Measurements from ENCODE around the gene SIL1. TPM values are rescaled to one million over a fixed set of nuclear protein-coding genes. Genes with fewer than 3 reads are reported as not detected.

SIL1 gene
- total RNA-seq, 1 donor from 2014 or later = 16.1 TPM

DNA sequence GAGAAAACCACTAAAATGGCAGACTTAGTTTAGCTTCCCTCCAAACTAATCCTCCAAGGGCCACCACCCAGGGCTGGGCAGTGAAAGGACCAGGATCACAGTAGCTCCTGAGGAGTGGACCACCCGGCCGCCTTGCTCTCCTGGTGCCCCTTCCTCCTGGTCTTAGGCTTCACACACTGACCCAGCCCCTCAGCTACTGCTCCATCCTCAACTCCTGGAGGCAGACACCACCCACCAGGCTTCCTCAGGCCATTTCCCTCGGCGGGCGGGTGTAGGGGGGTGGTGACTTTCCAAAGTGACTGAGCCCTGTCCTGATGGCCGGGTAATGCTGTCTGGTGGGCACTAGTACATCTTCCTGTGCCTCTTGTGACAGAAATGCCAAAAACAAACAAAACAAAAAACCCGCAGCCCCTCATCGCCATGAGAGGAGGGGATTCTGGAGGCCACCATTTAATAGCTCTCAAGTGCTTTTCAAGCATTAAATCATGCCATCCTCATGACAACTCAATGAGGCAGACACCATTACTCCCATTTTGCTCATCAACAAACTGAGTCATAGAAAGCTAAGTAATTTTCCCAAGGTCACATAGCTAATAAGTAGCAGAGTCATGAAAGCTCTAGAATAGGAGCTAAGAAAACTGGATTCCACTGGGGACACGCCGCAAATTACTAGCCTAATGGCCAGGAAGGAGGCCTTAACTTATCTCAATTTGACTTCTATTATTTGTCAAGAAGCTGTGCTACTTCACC is 231.8 kb downstream of the SIL1 start:
- intact Hi-C loops (cut with micrococcal nuclease) = no loop called here
- TF ChIP-seq, protein P1, sequence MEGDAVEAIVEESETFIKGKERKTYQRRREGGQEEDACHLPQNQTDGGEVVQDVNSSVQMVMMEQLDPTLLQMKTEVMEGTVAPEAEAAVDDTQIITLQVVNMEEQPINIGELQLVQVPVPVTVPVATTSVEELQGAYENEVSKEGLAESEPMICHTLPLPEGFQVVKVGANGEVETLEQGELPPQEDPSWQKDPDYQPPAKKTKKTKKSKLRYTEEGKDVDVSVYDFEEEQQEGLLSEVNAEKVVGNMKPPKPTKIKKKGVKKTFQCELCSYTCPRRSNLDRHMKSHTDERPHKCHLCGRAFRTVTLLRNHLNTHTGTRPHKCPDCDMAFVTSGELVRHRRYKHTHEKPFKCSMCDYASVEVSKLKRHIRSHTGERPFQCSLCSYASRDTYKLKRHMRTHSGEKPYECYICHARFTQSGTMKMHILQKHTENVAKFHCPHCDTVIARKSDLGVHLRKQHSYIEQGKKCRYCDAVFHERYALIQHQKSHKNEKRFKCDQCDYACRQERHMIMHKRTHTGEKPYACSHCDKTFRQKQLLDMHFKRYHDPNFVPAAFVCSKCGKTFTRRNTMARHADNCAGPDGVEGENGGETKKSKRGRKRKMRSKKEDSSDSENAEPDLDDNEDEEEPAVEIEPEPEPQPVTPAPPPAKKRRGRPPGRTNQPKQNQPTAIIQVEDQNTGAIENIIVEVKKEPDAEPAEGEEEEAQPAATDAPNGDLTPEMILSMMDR (IDR thresholded peaks at IDR 0.05) = no peak
- Mint-ChIP-seq H3K9me3 (no peaks in the 10 kb centered on the region), H3K27me3 (no peaks in the 10 kb centered on the region), H3K36me3 (ENCODE audit: low read depth) (no peaks in the 10 kb centered on the region), H3K4me1 (no peaks in the 10 kb centered on the region), H3K4me3 (no peak overlapping the region), H3K27ac (no peak overlapping the region)
- POLR2A ChIA-PET = no interaction called here
- CTCF ChIA-PET = no interaction called here
- ATAC-seq (ENCODE audit: low read depth) (no peak), DNase-seq (no peak)

DNA sequence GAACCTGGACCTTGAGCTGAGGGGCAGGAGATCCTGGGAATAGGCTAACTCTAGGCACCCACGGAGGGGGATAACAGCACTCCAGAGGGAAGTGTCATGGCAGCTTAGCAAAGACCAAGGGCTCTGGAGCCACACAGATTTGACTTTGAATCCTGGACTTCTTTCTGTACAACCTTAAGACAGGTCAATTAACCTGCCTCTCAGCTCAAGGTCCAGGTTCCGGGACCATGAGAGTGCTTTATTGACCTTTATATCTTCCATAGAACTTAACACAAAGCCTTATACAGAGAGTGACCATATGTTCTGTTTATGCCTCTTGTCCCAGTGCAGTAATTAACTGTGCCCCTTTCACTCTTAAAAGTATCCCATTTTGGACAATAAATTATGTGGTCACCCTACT is 232.5 kb downstream of the SIL1 start:
- ATAC-seq (ENCODE audit: low read depth) = no peak
- no peaks in the 10 kb centered on the region for H3K4me1 Mint-ChIP-seq
- TF ChIP-seq, protein P1 (IDR thresholded peaks at IDR 0.05) = no peak
- ChIA-PET POLR2A (no interaction called here), CTCF (no interaction called here)
- no peak overlapping the region for H3K27ac Mint-ChIP-seq
- H3K4me3 Mint-ChIP-seq = no peak overlapping the region
- H3K27me3 Mint-ChIP-seq = no peaks in the 10 kb centered on the region
- no peaks in the 10 kb centered on the region for H3K9me3 Mint-ChIP-seq
- no peaks in the 10 kb centered on the region for H3K36me3 Mint-ChIP-seq (ENCODE audit: low read depth)
- no peak for DNase-seq
- intact Hi-C loops (cut with micrococcal nuclease) = no loop called here

DNA sequence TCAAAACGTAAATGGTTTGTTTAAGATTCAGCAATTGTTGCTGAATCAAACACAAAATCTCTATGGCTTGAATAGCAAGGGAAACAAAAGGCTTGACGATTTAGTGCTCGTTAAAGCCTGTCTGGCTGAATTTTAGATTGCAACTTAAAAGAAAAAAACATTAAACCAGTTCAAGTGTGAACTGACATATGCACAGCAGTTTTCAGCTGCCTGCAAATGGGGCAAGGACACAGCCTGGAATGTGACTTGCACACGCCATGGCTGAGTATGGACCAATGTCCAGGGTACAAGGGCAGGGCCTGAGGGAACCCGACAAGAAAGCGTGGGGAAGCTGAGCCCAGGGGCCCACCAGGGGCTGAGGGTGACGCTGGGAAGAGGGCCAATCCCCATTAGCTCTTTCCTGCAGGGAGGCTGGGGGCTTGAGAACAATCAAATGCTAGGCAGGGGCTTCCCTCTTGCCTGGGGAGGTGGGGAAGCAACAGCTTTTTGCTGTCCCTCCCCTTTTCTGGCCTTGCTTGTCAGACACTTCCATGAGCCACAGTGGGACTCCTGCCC is 233.4 kb downstream of the SIL1 start:
- TF ChIP-seq, protein P1 (IDR thresholded peaks at IDR 0.05) = no peak
- no peak for DNase-seq
- Mint-ChIP-seq H3K4me1 (no peaks in the 10 kb centered on the region), H3K27me3 (no peaks in the 10 kb centered on the region), H3K27ac (no peak overlapping the region), H3K4me3 (no peak overlapping the region), H3K36me3 (ENCODE audit: low read depth) (no peaks in the 10 kb centered on the region), H3K9me3 (no peaks in the 10 kb centered on the region)
- CTCF ChIA-PET = no interaction called here
- no peak for ATAC-seq (ENCODE audit: low read depth)
- POLR2A ChIA-PET = no interaction called here
- intact Hi-C loops (cut with micrococcal nuclease) = no loop called here

DNA sequence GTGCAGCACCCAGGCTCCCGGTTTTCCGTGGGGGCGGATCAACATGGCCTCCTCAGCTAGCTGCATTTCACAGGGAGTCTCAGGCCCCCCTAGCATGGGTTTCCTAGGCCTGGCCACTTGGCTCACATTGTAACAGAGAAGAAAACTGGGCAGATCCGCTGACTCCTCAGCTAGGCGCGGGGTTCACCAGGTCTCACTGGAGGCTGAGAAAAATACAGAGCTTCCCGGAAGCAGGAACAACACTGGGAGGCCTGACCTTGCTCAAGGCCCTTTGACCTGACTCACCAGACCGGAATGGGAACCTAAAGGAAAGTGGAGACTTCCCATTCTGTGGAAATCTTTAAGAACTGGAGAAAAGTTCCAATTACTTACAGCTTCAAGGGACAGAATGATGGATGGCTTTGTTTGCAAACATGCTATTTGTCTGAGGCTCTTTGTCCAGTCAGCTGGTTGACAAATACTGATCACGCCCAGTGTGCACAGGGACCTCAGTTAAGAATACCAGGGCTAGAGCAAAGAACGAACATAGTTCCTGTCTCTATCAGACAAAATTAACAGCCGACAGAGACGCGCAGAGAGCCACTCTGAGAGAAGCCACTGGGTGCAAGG is 234.3 kb downstream of the SIL1 start:
- CTCF ChIA-PET = no interaction called here
- POLR2A ChIA-PET = no interaction called here
- ATAC-seq (ENCODE audit: low read depth) (no peak), DNase-seq (no peak)
- Mint-ChIP-seq H3K4me1 (no peaks in the 10 kb centered on the region), H3K36me3 (ENCODE audit: low read depth) (no peaks in the 10 kb centered on the region), H3K27ac (no peak overlapping the region), H3K4me3 (no peak overlapping the region), H3K9me3 (no peaks in the 10 kb centered on the region), H3K27me3 (no peaks in the 10 kb centered on the region)
- TF ChIP-seq, protein P1 (IDR thresholded peaks at IDR 0.05) = no peak
- intact Hi-C loops (cut with micrococcal nuclease) = no loop called here

DNA sequence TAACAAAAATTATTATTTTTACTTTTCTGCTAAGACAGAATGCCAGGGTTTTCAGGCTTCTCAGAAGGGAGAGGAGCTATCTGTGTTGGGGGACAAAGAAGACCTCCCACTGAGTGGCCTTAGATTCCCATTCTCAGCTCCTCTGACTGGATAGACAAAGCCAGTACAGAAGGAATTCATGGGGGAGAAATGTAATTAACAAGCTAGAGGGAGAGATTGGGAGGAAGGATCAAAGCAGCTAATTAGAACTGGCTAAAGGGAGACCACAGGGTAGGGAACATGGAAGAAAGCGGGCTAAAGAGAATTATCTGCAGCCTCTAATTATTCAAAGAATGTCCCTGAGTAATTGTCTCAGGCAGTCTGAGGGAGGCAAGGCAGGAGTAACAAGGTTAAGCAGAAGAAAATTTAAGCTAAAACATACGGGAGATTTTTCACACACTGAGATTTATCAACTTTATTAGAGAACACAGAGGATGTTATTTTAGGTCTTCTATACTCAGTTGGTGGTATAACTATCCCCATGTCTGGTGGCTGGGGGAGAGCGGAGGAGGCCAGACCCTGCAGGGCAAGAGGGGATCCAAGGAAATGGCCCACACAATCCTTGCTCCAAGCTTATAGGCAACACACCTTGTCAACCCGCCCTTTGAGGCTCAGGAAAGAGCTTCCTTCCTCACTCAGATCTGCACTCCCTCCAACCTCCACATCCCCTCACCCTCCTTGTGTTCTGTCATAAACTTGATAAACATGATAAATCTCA is 235.4 kb downstream of the SIL1 start:
- Mint-ChIP-seq H3K27me3 (no peaks in the 10 kb centered on the region), H3K9me3 (no peaks in the 10 kb centered on the region), H3K36me3 (ENCODE audit: low read depth) (no peaks in the 10 kb centered on the region), H3K4me1 (no peaks in the 10 kb centered on the region), H3K27ac (no peak overlapping the region), H3K4me3 (no peak overlapping the region)
- POLR2A ChIA-PET = interaction anchor here (1.0 kb wide), 1 partner anchor 9 kb away, joined by 3 read pairs; no protein-coding TSS in a partner anchor
- intact Hi-C loops (cut with micrococcal nuclease) = no loop called here
- no peak for ATAC-seq (ENCODE audit: low read depth)
- no peak for DNase-seq
- CTCF ChIA-PET = no interaction called here
- TF ChIP-seq, protein P1 (IDR thresholded peaks at IDR 0.05) = no peak
